ENCODE results near the gene IL12RB2. TPM values are rescaled to one million over a fixed set of nuclear protein-coding genes. Genes with fewer than 3 reads are reported as not detected.

IL12RB2 gene
- total RNA-seq, 6 experiments from 2014 or later = 0.12 to 1.3 (median 0.31) TPM

DNA sequence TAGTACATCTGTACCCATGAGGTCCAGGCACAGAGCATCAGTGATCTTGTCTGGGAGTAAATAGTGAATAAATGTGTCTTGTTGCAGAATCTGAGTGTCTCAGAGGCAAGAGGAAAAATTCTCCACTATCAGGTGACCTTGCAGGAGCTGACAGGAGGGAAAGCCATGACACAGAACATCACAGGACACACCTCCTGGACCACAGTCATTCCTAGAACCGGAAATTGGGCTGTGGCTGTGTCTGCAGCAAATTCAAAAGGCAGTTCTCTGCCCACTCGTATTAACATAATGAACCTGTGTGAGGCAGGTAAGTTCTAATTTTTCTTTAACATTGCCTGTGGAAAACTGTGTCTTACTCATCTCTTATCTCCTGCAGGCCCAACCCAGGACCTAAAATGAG is 43.1 kb downstream of the IL12RB2 start:
- DNase-seq (no peak), ATAC-seq (no peak)
- H3K27ac ChIP-seq = no peak overlapping the region
- 80% methylated on average over 1 of the region's 2 CpGs for WGBS (ENCODE audit: insufficient coverage, low coverage, low lambda C conversion rate, missing lambda C conversion rate)
- no peaks in the 10 kb centered on the region for H3K27me3 ChIP-seq
- no peaks in the 10 kb centered on the region for H3K9me3 ChIP-seq
- intact Hi-C loops (cut with DNase I) = no loop called here
- H3K4me3 ChIP-seq = no peak overlapping the region
- H3K36me3 ChIP-seq = no peaks in the 10 kb centered on the region
- no peaks in the 10 kb centered on the region for H3K4me1 ChIP-seq
- TF ChIP-seq, protein P1, sequence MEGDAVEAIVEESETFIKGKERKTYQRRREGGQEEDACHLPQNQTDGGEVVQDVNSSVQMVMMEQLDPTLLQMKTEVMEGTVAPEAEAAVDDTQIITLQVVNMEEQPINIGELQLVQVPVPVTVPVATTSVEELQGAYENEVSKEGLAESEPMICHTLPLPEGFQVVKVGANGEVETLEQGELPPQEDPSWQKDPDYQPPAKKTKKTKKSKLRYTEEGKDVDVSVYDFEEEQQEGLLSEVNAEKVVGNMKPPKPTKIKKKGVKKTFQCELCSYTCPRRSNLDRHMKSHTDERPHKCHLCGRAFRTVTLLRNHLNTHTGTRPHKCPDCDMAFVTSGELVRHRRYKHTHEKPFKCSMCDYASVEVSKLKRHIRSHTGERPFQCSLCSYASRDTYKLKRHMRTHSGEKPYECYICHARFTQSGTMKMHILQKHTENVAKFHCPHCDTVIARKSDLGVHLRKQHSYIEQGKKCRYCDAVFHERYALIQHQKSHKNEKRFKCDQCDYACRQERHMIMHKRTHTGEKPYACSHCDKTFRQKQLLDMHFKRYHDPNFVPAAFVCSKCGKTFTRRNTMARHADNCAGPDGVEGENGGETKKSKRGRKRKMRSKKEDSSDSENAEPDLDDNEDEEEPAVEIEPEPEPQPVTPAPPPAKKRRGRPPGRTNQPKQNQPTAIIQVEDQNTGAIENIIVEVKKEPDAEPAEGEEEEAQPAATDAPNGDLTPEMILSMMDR (IDR thresholded peaks at IDR 0.05) = no peak
- no peak for TF ChIP-seq POLR2A (IDR thresholded peaks at IDR 0.05)

DNA sequence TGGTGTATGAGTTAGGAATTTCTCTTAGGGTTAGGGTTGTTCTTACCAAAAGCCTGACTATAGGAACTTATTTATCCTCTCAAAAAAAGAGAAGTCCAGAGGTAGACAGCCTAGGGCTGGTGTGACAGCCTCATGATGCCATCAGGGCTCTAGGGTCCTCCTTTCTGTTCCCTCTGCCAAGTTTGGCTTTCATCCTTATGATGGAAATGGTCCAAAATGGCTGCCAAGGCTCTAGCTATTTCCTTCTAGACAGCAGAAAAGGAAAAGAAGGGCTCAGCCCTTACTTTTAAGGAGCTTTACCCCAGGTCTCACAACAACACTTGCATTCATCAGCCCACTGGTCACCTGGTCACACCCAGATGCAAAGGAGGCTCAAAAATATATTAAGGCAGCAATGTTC is 44.5 kb downstream of the IL12RB2 start:
- no peaks in the 10 kb centered on the region for H3K36me3 ChIP-seq
- H3K27ac ChIP-seq = no peak overlapping the region
- no peaks in the 10 kb centered on the region for H3K4me1 ChIP-seq
- no peak for DNase-seq
- H3K9me3 ChIP-seq = no peaks in the 10 kb centered on the region
- no peak overlapping the region for H3K4me3 ChIP-seq
- ATAC-seq = no peak
- H3K27me3 ChIP-seq = no peaks in the 10 kb centered on the region
- intact Hi-C loops (cut with DNase I) = no loop called here
- no peak for TF ChIP-seq POLR2A (IDR thresholded peaks at IDR 0.05)
- TF ChIP-seq, protein P1 (IDR thresholded peaks at IDR 0.05) = no peak

DNA sequence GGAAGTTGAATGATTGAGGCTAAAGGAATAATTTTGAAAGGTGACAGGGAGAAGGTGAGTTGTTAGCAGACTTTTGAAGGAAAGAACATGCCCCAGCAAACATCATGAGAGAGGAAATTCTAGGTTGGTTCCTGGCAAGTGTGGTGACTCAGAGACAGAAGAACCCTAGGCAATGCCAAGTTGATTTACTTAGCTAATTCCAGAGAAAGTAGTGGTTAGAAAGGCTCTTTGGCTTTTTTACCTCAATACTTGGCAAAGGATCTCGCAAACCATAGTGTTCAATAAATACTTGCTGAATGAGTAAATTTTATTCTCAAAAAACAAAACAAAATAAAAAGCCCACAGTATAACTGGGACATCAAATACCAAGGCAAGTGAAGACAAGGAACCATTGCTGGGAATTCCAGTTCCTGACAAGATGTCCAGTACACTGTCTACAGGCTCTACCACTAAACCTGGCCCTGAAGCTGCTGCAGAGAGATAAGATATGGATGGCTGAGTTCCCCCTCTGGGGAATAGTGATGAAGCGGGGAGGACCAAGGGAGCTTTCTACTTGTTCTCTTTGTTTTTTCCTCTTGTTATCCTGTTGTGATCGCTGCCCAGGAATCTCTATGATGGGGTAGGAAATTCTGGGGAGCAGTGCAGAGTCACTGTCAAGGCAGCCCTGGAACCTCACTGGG is 48.2 kb downstream of the IL12RB2 start:
- Histone ChIP-seq H3K36me3 (no peaks in the 10 kb centered on the region), H3K4me3 (no peak overlapping the region), H3K27me3 (no peaks in the 10 kb centered on the region), H3K9me3 (no peaks in the 10 kb centered on the region), H3K27ac (no peak overlapping the region), H3K4me1 (no peaks in the 10 kb centered on the region)
- no peak for DNase-seq
- WGBS (ENCODE audit: insufficient coverage, low coverage, low lambda C conversion rate, missing lambda C conversion rate) = 100% methylated on average over 1 of the region's 3 CpGs
- intact Hi-C loops (cut with DNase I) = loop anchor here in 1 of 2 donors (5.0 kb wide), 1 partner anchor 136 kb away; no protein-coding TSS in a partner anchor
- TF ChIP-seq, protein P1 (IDR thresholded peaks at IDR 0.05) = no peak
- TF ChIP-seq POLR2A (IDR thresholded peaks at IDR 0.05) = no peak
- no peak for ATAC-seq

DNA sequence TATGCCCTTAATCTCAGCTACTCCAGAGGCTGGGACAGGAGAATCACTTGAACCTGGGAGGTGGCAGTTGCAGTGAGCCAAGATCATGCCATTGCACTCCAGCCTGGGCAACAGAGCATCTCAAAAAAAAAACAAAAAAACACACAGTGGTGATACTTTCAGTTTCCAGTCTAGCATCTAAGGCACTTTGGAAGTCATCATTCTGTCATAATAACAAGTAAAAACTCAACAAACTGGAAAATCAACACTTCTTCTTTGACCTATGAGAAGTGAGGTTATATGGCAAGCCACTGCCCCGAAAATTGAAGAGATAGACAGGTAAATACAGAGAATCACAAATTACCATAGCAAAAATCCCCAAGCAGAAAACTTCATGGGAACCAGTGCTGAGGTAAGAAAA is 51.9 kb downstream of the IL12RB2 start:
- WGBS (ENCODE audit: insufficient coverage, low coverage, low lambda C conversion rate, missing lambda C conversion rate) = 100% methylated on average over 1 of the region's 1 CpG
- H3K4me1 ChIP-seq = no peaks in the 10 kb centered on the region
- H3K4me3 ChIP-seq = no peak overlapping the region
- TF ChIP-seq POLR2A (IDR thresholded peaks at IDR 0.05) = no peak
- TF ChIP-seq, protein P1 (IDR thresholded peaks at IDR 0.05) = no peak
- no peak for ATAC-seq
- H3K27ac ChIP-seq = no peak overlapping the region
- intact Hi-C loops (cut with DNase I) = loop anchor here in 1 of 2 donors (5.0 kb wide), 1 partner anchor 133 kb away; no protein-coding TSS in a partner anchor
- no peak for DNase-seq
- H3K36me3 ChIP-seq = no peaks in the 10 kb centered on the region
- no peaks in the 10 kb centered on the region for H3K9me3 ChIP-seq
- no peaks in the 10 kb centered on the region for H3K27me3 ChIP-seq
